ENCODE results near the gene ITGB7. TPM values are rescaled to one million over a fixed set of nuclear protein-coding genes. Genes with fewer than 3 reads are reported as not detected.
"Not testable (repeated sequence)": the region's sequence is repeated elsewhere in the genome, so short reads cannot be mapped to it uniquely, and the experiment has no call there.

Gene ITGB7
- total RNA-seq, 1 donor from 2014 or later = 751 TPM

- intact Hi-C loops (cut with micrococcal nuclease) = no loop called here
Measured at GRCh38 chr12:53182903-53183302, 24.1 kb downstream of the ITGB7 start.

GRCh38 chr12:53181935-53182334, 25.1 kb downstream of the ITGB7 start:
- intact Hi-C loops (cut with micrococcal nuclease) = no loop called here

- intact Hi-C loops (cut with micrococcal nuclease) = loop anchor here (1.0 kb wide), 17 partner anchors 9 to 546 kb away; partner anchors contain the start of genes AAAS, ATP5MC2, CALCOCO1 and EIF4B
Measured at GRCh38 chr12:53180931-53181645, 26.0 kb downstream of the ITGB7 start.

GRCh38 chr12:53180220-53180930, 26.7 kb downstream of the ITGB7 start, which contains the start of the genes CSAD and ZNF740:
CSAD (minus strand) TSS chr12:53180925; CDS start chr12:53173470, 7,455 bp downstream.
ZNF740 (plus strand) TSS chr12:53180722; CDS start chr12:53181984, 1,262 bp downstream.
- intact Hi-C loops (cut with micrococcal nuclease) = loop anchor here (1.0 kb wide), 17 partner anchors 10 to 547 kb away; partner anchors contain the start of genes AAAS, ATP5MC2, CALCOCO1 and EIF4B

GRCh38 chr12:53179687-53180219, 27.3 kb downstream of the ITGB7 start:
- intact Hi-C loops (cut with micrococcal nuclease) = loop anchor here (1.0 kb wide), 17 partner anchors 11 to 548 kb away; partner anchors contain the start of genes AAAS, ATP5MC2, CALCOCO1 and EIF4B

- intact Hi-C loops (cut with micrococcal nuclease) = not testable (repeated sequence)
Measured at GRCh38 chr12:53178803-53179202, 28.2 kb downstream of the ITGB7 start.

GRCh38 chr12:53177447-53177846, 29.6 kb downstream of the ITGB7 start:
- intact Hi-C loops (cut with micrococcal nuclease) = not testable (repeated sequence)

GRCh38 chr12:53176750-53177149, 30.3 kb downstream of the ITGB7 start:
- intact Hi-C loops (cut with micrococcal nuclease) = no loop called here

- intact Hi-C loops (cut with micrococcal nuclease) = no loop called here
Measured at GRCh38 chr12:53174881-53175491, 32.1 kb downstream of the ITGB7 start.

- intact Hi-C loops (cut with micrococcal nuclease) = no loop called here
Measured at GRCh38 chr12:53173085-53173715, 33.9 kb downstream of the ITGB7 start.

- intact Hi-C loops (cut with micrococcal nuclease) = no loop called here
Measured at GRCh38 chr12:53172352-53172751, 34.7 kb downstream of the ITGB7 start.

- intact Hi-C loops (cut with micrococcal nuclease) = no loop called here
Measured at GRCh38 chr12:53171725-53172329, 35.2 kb downstream of the ITGB7 start.

GRCh38 chr12:53170876-53171724, 36.0 kb downstream of the ITGB7 start:
- intact Hi-C loops (cut with micrococcal nuclease) = no loop called here

GRCh38 chr12:53170215-53170614, 36.8 kb downstream of the ITGB7 start:
- intact Hi-C loops (cut with micrococcal nuclease) = no loop called here

- intact Hi-C loops (cut with micrococcal nuclease) = no loop called here
Measured at GRCh38 chr12:53169644-53170043, 37.4 kb downstream of the ITGB7 start.

- intact Hi-C loops (cut with micrococcal nuclease) = no loop called here
Measured at GRCh38 chr12:53166837-53167236, 40.2 kb downstream of the ITGB7 start.

- intact Hi-C loops (cut with micrococcal nuclease) = not testable (repeated sequence)
Measured at GRCh38 chr12:53163008-53163407, 44.0 kb downstream of the ITGB7 start.

- intact Hi-C loops (cut with micrococcal nuclease) = no loop called here
Measured at GRCh38 chr12:53161119-53161911, 45.7 kb downstream of the ITGB7 start.

GRCh38 chr12:53160673-53161072, 46.4 kb downstream of the ITGB7 start:
- intact Hi-C loops (cut with micrococcal nuclease) = no loop called here
